Suprapubic skin (tissue), 3 donors: Measurements from ENCODE around the gene MT1A.
"Not testable (repeated sequence)": the region's sequence is repeated elsewhere in the genome, so short reads cannot be mapped to it uniquely, and the experiment has no call there.

Experiments used
- CTCF ChIP-seq, 2 donors: fragments of 200-600 bp in 1 of 2; fragments of 450-650 bp in 1 of 2; sonication (generic) in 1 of 2; IDR thresholded peaks; one replicate each; pipeline ENCODE4 v1.5.1; 2016 to 2019; ENCODE audit warnings: antibody characterized with exemption in 2 of 2, mild to moderate bottlenecking in 1 of 2, moderate library complexity in 1 of 2
- POLR2A ChIP-seq, 2 donors: fragments of 450-650 bp; IDR thresholded peaks; one replicate each; pipeline ENCODE4 v1.6.1; 2017; ENCODE audit warnings: antibody characterized with exemption in 2 of 2, mild to moderate bottlenecking in 2 of 2, moderate library complexity in 2 of 2

GRCh38 chr16:56672171-56672570 is 33.7 kb downstream of the MT1A start:
- not testable (repeated sequence) for TF ChIP-seq CTCF, POLR2A (IDR thresholded peaks at IDR 0.05)
